Measurements from ENCODE around the gene ZDHHC21.

Gene ZDHHC21

GRCh38 chr9:14693251-14693861, at the start of gene ZDHHC21:
ZDHHC21 (minus strand) TSS chr9:14693432; CDS start chr9:14674340, 19,092 bp downstream.
- DNase-seq (ENCODE audit: low spot score): peak; percentile 40

- no peak for DNase-seq (ENCODE audit: low spot score)
Observed at GRCh38 chr9:14741369-14741768, 48.1 kb upstream of the ZDHHC21 start.

- no peak for DNase-seq (ENCODE audit: low spot score)
Observed at GRCh38 chr9:14733133-14733532, 39.9 kb upstream of the ZDHHC21 start.

- no peak for DNase-seq (ENCODE audit: low spot score)
Observed at GRCh38 chr9:14731294-14731981, 38.2 kb upstream of the ZDHHC21 start.

GRCh38 chr9:14730461-14730898, 37.2 kb upstream of the ZDHHC21 start:
- no peak for DNase-seq (ENCODE audit: low spot score)

- DNase-seq (ENCODE audit: low spot score): no peak
Observed at GRCh38 chr9:14723301-14723700, 30.1 kb upstream of the ZDHHC21 start.

- DNase-seq (ENCODE audit: low spot score): no peak
Observed at GRCh38 chr9:14722391-14723035, 29.3 kb upstream of the ZDHHC21 start, which contains the start of gene CER1. CER1 (minus strand) TSS chr9:14722733; CDS start chr9:14722672, 61 bp downstream.

- no peak for DNase-seq (ENCODE audit: low spot score)
Observed at GRCh38 chr9:14719231-14719923, 26.1 kb upstream of the ZDHHC21 start.

GRCh38 chr9:14715102-14715501, 21.9 kb upstream of the ZDHHC21 start:
- DNase-seq (ENCODE audit: low spot score): no peak

- no peak for DNase-seq (ENCODE audit: low spot score)
Observed at GRCh38 chr9:14713187-14713767, 20.0 kb upstream of the ZDHHC21 start.

- no peak for DNase-seq (ENCODE audit: low spot score)
Observed at GRCh38 chr9:14710804-14711203, 17.6 kb upstream of the ZDHHC21 start.

- DNase-seq (ENCODE audit: low spot score): no peak
Observed at GRCh38 chr9:14706530-14707140, 13.4 kb upstream of the ZDHHC21 start.

GRCh38 chr9:14705079-14705478, 11.8 kb upstream of the ZDHHC21 start:
- DNase-seq (ENCODE audit: low spot score): no peak

GRCh38 chr9:14704281-14704680, 11.0 kb upstream of the ZDHHC21 start:
- DNase-seq (ENCODE audit: low spot score): no peak

GRCh38 chr9:14702200-14702720, 9.0 kb upstream of the ZDHHC21 start:
- no peak for DNase-seq (ENCODE audit: low spot score)

GRCh38 chr9:14692470-14693250, 572 bp downstream of the ZDHHC21 start:
- DNase-seq (ENCODE audit: low spot score): peak; percentile 29

GRCh38 chr9:14690948-14691730, 2.1 kb downstream of the ZDHHC21 start:
- peak; percentile 13 for DNase-seq (ENCODE audit: low spot score)

- no peak for DNase-seq (ENCODE audit: low spot score)
Observed at GRCh38 chr9:14687042-14687719, 6.1 kb downstream of the ZDHHC21 start.

GRCh38 chr9:14686168-14686567, 7.1 kb downstream of the ZDHHC21 start:
- DNase-seq (ENCODE audit: low spot score): no peak

All from pons (tissue), 1 donor.